Inflammatory macrophage treated with lipopolysaccharide for 1 hour (primary cell): ENCODE results near the gene TTC7B.
"Not testable (repeated sequence)": the region's sequence is repeated elsewhere in the genome, so short reads cannot be mapped to it uniquely, and the experiment has no call there.

Experiments used
- DNase-seq, 2 donors: peaks; one replicate each; pipeline ENCODE4 v3.0.0-alpha.2; 2020 to 2022

Gene TTC7B

GRCh38 chr14:90829677-90830076 lies 13.4 kb upstream of the TTC7B start:
- no peak for DNase-seq

- peak; percentile 92 to 99 for DNase-seq
Observed at GRCh38 chr14:90828642-90829487, 12.6 kb upstream of the TTC7B start.

GRCh38 chr14:90827919-90828610 lies 11.8 kb upstream of the TTC7B start:
- DNase-seq: peak; percentile 93 to 94

- DNase-seq: not testable (repeated sequence)
Observed at GRCh38 chr14:90823542-90823941, 7.3 kb upstream of the TTC7B start.

GRCh38 chr14:90820958-90821357 lies 4.7 kb upstream of the TTC7B start:
- peak; percentile 51 to 87 for DNase-seq

- no peak for DNase-seq
Observed at GRCh38 chr14:90819734-90820393, 3.6 kb upstream of the TTC7B start.

GRCh38 chr14:90818715-90819114 lies 2.5 kb upstream of the TTC7B start:
- no peak for DNase-seq

- DNase-seq: no peak
Observed at GRCh38 chr14:90816681-90817436, 629 bp upstream of the TTC7B start.

GRCh38 chr14:90815572-90815821 lies 733 bp downstream of the TTC7B start:
- DNase-seq: no peak

- DNase-seq: no peak
Observed at GRCh38 chr14:90814806-90815571, 1.2 kb downstream of the TTC7B start.

- DNase-seq: no peak
Observed at GRCh38 chr14:90813442-90813841, 2.8 kb downstream of the TTC7B start.

- no peak for DNase-seq
Observed at GRCh38 chr14:90812109-90812508, 4.1 kb downstream of the TTC7B start.

- no peak for DNase-seq
Observed at GRCh38 chr14:90811641-90812040, 4.6 kb downstream of the TTC7B start.

- no peak for DNase-seq
Observed at GRCh38 chr14:90810806-90811205, 5.4 kb downstream of the TTC7B start.

GRCh38 chr14:90809530-90810312 lies 6.5 kb downstream of the TTC7B start:
- DNase-seq: no peak

- DNase-seq: no peak
Observed at GRCh38 chr14:90808759-90809529, 7.3 kb downstream of the TTC7B start.

- no peak for DNase-seq
Observed at GRCh38 chr14:90807060-90807459, 9.2 kb downstream of the TTC7B start.

- DNase-seq: no peak
Observed at GRCh38 chr14:90805662-90806540, 10.3 kb downstream of the TTC7B start.

GRCh38 chr14:90805084-90805391 lies 11.2 kb downstream of the TTC7B start:
- no peak for DNase-seq
